Non-pigmented ciliary epithelial cell (primary cell): ENCODE measurements around the gene SH3PXD2A.
A peak's percentile ranks its signal among the peaks of the same experiment; 100 is the strongest.

Experiments used
- DNase-seq: peaks from one replicate; pipeline ENCODE4 v3.0.0-alpha.2; 2010; ENCODE audit warnings: low read depth

The SH3PXD2A gene

DNA sequence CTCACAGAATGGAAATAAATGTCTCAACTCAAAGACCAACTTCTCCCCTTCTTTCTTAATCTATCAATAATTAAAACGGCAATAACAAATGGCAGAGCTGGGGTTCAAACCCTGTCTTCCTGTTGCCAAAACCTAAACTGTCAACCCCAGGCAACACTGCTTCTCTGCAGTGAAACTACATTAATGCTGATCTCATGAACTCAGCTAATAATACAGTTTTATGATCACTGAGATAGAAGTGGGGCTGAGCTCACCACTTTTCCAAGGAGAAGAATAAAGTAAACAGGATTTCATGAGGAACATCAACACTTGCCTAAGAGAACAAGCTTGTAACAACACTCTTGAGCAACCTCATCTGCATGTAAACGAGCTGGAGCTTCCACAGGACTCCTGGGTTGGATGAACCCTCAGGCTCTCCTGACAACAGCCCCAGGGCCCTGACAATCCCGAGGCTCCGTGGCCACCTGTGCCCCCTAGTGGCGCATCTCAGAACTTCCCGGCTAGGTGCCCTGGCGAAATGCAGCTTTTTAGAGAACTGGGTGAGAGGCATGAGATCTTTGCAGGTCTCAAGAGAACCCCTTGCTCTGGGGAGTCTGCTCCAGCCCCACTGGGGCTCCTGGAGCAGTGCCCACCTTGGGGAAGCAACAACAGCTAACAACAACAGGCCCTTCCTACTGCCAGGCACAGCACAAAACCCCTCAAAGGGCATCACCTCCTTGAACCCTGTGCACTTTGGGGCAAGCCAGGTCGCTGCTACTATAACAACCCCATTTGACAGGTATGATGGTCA lies 169.3 kb downstream of the SH3PXD2A start:
- no peak for DNase-seq

DNA sequence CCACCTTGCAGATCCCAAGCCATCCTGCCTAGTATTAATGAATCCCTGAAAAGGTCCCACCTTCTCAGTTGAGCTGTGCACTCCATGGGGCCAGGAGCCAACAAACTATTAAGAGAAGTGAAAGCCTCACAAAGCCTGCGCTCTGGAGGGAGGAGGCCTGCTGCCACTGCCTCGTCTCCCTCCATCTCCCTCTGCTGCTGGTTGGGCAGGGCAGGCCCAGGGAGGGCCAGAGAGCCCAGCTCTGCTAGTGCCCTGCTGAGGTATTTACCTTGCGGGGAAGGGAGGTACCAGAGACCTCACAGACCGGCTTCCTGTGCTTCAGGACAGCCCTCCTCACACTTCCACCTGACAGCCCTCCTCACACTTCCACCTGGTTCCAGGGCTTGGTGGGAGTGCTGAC lies 171.5 kb downstream of the SH3PXD2A start:
- no peak for DNase-seq

DNA sequence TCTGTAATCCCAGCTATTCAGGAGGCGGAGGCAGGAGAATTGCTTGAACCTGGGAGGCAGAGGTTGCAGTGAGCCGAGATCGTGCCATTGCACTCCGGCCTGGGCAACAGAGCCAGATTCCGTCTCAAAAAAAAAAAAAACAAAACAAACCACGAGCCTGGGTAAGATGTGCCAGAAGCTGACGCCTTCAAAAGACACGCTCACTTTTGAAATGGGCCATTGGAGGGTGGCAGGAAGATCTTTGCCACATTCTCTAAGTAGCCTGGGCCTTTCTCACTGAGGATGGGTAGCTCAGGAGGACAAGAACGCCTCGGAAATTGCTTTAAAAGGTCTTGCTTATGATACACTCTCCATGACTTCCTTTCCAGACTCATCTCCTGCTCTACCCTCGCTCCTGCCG lies 172.7 kb downstream of the SH3PXD2A start:
- DNase-seq = no peak

GRCh38 chr10:103681617-103682399 lies 173.6 kb downstream of the SH3PXD2A start:
- no peak for DNase-seq

DNA sequence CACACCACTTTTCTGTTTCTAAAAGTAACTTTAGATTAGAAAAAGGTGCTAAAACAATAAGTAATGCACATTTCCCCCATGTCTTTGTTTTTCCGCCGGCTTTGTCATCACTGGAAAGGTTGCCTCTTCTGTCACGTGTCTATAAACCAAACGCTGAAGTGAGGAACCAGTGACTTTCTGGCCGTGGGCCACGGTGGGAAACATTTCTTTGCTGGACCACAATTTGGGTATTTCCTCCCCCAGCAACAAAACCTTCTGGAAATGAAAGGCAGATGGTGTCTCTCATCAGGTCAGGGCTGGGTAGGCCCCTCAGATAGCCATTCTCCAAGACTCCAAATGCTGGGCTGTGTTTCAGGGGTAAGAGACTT lies 174.5 kb downstream of the SH3PXD2A start:
- no peak for DNase-seq

DNA sequence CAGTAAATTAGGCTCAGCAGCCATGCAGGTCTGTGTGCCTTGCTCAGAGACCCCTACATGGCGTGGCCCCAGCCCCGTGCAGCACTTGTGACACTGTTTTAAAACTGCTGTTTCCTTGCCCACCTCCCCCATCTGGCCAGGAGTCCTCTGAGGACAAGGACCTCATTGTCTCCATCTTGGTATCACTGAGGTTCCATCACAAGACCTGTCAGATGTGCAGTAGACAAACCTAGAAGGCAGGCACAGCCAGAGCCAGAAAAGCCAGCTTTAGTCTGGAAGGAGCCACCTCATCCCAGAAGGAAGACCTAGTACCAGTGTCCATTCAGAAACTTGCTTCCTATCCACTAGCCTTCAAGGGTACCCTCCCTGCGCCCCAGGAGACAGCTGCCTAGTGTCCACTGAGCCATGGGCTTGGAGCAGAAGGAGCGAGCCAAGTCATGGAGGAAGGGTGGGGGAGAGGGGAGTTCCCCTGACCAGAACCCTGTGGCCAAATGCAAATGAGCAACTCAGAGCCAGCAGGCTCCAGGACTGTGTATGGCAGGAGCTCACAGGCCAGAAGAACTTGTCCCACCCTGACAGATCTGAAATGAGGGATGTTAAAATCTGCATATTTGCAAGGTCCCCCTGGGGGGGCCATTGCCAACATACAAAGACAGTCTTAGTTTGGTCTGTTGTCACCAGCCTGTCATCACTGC lies 176.1 kb downstream of the SH3PXD2A start:
- no peak for DNase-seq

DNA sequence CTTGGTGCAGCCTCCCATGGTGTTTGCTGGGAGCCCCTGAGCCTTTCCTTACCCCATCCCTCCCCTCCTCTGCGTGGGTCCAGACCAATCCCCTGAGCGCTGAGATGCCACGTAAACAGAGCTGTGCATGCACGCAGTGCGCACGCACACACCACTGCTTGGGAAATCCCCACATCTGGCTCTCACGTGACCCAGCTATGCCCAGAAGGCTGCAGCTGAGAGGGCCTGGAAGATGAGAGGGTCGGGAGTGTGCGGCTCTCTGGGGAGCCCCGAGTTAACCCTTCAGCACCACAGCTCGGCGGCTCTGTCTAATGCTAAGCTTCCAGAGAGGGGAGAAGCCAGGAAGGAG lies 177.2 kb downstream of the SH3PXD2A start:
- peak; percentile 95 for DNase-seq

DNA sequence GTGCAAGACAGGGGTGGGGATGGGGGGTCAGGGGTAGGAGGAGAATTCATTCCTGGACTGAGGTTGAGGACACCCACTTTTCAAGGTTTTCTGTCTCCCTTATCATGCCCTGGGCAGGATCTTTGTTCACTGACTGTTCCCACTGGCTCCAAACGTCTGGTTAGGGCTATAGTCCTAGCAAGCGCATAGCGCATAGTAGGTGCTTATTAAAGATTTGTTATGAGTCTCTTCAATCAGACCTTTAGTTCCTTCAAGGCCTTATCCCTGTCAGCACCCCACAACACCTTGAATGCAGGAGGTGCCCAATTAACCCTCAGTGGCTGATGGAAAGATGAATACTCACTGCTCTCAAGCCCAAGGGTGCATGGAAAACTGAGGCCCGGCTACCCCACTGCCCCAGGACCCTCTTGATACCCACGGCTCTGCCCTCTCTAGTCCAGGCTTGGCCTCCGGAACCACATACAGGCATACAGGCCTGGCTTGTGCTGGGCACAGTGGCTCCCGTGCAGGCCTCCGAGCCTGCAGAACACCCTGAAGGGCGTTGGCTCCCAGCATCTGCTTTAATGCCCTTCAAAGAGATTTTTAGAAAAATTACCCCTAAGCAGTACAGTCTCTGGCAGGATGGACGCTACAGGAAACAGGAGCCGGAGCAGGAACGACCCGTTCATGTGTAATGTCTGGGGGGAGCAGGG lies 177.7 kb downstream of the SH3PXD2A start:
- no peak for DNase-seq

- DNase-seq = peak; percentile 92
Measured at GRCh38 chr10:103676851-103677417, 178.4 kb downstream of the SH3PXD2A start.

DNA sequence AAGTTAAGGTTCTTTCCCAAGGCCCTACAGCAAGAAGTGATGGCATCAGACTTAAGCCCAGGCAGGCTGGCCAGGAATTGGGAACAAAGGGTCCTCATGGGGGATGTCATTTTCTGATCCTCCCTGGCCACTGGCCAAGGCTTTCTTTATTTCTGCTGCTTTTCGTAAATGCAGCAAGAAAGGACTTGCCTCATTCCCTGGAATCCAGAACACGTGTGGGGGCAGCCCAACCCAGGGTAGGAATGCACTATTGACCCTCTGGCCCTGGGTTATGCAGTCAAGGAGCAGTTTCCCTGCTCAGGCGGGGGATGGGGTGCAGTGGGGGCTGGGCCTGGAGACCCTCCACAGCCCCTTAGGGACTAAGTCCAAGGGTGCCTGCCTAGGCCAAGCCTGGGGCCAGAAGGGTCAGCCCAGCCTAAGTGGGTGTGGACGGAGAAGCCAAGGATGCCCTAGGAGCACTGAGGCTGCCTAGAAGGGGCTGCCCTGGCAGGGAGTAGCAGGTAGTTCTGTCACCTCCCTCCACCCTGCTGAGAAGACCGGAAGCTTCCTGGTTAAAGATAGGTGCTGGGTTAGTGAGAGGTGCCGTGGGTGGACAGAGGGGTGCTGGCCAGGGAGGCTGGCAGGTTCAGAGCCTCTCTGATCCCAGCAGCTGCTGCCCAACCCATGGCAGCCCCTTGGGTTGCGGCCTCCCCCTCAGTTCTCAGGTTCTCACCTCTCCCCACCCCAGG lies 179.2 kb downstream of the SH3PXD2A start:
- no peak for DNase-seq

DNA sequence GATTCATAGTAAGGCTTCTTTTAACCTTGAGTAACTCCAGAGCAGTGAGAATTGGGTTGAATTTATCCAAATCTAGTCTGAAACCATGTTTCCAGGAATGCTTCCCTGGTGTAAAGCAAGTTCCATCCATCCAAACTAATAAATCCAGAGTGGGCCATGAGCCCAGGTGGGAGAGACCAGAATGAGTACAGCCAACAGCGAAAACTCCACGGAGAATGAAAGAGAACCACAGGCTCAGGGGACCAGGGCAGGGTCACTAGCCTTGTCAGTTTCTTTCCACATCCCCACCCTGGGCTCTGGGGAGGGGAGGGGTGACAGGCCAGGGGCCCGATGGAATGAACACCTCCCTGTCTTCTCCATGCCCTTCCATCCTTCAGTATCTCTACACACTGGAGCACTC lies 181.8 kb downstream of the SH3PXD2A start:
- DNase-seq = no peak

DNA sequence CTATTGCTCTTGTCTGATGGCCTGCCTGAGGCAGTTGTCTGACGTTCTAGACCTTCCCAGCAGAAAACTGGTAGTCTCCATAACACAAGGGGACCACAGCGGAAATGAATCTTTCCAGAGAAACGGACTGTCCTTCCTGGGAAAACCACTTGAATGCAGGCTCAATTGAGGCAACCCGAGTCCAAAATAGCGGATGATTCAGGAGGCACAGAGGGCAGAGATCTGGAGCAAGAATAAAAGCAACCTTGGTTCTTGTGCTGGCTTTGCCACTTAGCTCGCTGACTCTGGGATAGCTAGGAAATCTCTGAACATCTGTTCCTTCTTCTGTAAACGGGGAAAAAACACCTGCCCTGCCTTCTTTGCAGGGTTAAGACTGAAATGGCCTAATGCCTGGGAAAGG lies 183.0 kb downstream of the SH3PXD2A start:
- no peak for DNase-seq

DNA sequence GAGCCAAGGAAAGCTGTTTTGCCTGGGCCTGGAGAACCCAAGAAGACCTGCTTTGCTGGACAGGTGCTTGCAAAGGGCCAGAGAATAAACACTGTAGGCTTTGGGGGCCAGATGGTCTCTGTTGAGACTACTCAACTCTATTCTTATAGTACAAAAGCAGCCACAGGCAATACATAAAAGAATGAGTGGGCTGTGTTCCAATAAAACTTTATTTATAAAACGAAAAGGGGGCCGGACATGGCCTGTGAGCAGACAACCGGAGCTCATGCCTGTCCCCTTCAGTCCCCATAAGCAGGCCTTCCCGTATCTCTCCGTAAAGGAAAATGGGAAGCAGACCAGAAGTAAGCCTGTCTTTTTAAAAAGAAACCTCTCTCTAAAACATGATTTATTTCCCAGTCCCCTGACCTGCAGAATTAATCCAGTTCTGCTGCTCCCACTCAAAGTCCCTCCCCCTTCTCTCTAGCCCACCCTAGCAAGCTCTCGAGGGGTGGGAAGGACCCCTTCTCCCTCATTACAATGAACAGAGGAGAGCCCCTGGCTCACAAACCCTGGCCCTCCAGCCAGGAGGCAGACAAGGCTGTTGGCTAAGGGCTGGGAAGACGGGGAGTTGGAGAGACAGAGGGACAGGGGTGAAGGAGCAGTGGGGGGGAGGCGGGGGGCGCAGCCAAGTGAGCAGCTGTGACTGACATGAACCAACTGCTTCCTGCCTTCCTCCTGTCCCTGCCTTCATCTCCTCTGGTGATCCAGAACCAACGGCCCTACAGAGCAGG lies 184.1 kb downstream of the SH3PXD2A start:
- DNase-seq = no peak

DNA sequence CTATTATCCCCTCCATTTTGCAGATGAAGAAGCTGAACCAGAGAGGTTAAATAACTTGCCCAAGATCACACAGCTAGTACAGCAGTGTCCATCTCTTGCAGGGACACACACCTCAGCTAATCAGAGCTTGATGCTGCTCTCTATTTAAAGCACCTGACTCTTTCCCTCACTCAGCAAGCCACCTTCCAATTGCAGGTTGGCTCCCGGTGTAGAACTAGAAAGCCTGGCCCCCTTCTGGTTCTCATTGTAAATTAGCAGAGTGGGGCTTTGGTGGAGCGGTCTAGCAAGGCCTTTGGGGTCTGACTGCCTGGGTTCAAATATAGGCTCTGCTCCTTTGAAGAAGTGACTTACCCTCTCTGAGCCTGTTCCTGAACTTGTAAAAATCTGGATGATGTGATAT lies 185.4 kb downstream of the SH3PXD2A start:
- no peak for DNase-seq

- no peak for DNase-seq
Measured at GRCh38 chr10:103669243-103669929, 186.0 kb downstream of the SH3PXD2A start.

GRCh38 chr10:103668351-103669242 lies 186.8 kb downstream of the SH3PXD2A start:
- no peak for DNase-seq

GRCh38 chr10:103667356-103667755 lies 188.0 kb downstream of the SH3PXD2A start:
- no peak for DNase-seq

DNA sequence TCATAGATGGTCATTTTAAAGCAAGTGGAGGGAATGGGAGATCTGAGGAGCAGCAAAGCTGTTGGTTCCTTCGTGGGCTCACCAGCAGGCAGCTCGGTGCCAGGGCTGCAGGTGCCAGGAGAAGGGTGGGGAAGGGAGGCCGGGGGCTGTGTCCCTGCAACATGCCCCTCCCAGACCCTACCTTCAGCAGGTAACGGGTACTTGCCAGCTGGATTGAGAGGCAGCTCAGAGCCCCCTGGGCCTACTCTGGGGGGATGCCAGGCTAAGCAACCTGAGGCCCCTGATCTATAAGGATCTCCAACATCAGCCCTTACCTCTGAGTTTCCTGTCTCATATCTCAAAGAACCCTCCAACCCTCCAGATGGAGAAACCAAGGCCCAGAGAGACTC lies 188.6 kb downstream of the SH3PXD2A start:
- no peak for DNase-seq
